Measurements from ENCODE around the gene NCAM1.
"Not testable (repeated sequence)": the region's sequence is repeated elsewhere in the genome, so short reads cannot be mapped to it uniquely, and the experiment has no call there.

NCAM1 gene

GRCh38 chr11:113277907-113278306 is 316.7 kb downstream of the NCAM1 start:
- DNase-seq (ENCODE audit: low spot score), result no peak

DNA sequence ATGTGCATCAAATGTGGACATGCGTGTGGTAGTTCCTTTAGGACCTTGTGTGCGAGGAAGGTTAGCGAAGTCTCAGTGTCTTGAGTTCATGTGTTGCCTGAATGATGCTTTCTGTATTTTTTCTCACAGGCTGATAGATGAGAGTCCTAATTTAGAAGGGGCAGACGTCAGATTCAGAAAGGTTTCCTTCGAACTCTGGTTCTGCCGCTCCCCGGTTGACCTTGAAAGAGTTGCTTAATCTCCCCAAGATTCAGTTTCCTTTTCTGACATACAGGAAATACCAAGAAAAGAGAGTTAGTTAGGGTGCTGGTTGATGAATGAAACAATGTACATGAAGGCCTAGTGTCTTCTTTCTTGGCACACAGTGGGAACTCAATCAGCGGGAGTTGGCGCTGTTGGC is 317.3 kb downstream of the NCAM1 start:
- DNase-seq (ENCODE audit: low spot score), result no peak

DNA sequence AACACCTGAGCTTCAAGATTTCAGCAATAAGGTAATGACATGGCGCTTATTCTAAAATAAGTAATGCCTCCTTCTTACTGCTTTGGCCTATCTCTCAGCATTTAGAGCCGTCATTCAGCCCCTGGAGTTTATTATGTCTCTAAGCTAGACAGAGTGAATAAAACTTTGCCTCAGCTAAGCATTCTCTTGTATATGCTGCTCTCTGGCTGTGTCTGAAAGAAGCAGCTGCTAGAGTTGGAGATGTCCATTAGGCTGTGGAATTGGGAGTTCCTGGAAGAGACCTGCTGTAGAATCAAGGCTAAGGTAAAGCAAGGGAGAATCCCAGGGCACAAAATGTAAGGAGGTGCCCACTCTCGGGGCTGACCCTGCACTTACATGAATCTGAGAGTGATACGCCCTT is 317.7 kb downstream of the NCAM1 start:
- DNase-seq (ENCODE audit: low spot score), result no peak

GRCh38 chr11:113279591-113279990 is 318.4 kb downstream of the NCAM1 start:
- DNase-seq (ENCODE audit: low spot score), result no peak

DNA sequence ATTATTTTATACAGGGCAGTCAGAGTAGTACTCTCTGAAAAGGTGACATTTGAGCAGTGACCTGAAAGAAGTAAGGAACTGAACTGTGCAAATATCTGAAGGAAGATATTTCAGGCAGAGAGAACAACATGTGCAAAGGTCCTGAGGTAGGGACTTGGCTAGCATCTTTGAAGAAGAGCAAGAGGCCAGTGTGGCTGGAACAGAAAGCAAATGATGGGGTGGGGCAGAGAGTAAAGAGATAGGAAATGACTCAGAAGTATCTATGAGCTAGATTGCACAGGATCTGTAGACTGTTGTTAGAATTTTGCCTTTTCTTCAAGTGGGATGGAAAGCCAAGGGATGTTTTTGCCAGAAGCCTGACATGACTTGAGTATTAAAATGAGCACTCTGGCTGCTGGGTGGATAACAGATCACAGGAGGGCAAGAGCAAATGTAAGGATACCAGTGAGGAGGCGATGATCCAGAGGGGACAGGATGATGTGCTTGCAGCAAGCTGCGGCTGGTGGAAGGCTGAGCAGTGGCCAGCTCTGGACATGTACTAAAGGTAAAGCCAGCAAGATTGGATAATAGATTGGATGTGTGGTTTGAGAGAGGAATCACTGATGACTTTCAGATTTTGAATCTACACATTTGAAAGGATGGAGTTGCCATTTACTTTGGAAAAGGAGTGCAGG is 320.0 kb downstream of the NCAM1 start:
- no peak for DNase-seq (ENCODE audit: low spot score)

DNA sequence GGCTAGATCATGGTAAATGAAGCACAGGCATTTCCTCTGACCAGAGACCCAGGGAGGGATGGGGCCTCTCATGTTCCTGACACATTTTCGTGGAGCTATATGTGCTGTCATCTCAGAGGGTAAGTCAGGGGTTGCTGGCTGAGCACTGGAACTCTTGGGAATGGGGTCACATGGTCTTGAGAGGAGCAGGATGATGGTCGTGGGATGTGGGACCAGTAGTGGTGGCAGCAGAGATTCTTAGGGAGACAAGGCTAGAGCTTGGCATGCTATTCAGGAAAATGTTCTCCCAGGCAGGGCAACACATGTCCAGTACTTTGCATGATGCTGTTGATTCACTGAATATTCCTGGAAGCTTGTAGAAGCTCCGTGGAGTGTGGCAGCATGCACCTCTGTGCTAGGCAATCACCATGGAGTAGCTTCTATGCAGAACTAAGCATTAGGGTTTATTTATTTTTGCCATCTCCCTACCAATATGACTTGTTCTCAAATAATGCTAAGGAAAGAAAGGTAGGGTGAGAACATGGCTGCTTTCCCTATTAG is 321.7 kb downstream of the NCAM1 start:
- no peak for DNase-seq (ENCODE audit: low spot score)

- DNase-seq (ENCODE audit: low spot score), result no peak
These were observed 322.7 kb downstream of the NCAM1 start for GRCh38 chr11:113283881-113284280.

DNA sequence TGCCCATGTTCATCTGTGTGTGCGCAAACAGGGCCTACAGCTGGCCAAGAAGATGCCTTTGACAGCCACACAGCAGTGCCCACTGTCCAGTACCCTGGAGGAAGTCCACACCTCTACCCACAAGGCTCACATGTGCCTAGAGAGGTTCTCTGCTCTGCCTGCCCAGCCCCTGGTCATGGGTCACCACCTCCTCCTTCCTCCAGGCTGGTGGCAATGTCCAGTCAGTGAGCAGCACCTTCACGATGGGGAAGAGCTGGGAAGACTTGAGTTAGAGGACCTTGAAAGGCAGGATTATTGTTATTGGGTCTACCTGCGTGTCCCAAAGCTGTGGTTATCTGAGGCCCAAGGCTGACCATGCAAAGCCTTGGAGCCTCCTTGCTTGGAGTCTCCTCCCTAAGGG is 324.8 kb downstream of the NCAM1 start:
- DNase-seq (ENCODE audit: low spot score), result no peak

GRCh38 chr11:113286509-113287497 is 325.6 kb downstream of the NCAM1 start:
- no peak for DNase-seq (ENCODE audit: low spot score)

- DNase-seq (ENCODE audit: low spot score), result no peak
These were observed 326.6 kb downstream of the NCAM1 start for GRCh38 chr11:113287801-113288200.

GRCh38 chr11:113288286-113288863 is 327.2 kb downstream of the NCAM1 start:
- no peak for DNase-seq (ENCODE audit: low spot score)

- DNase-seq (ENCODE audit: low spot score), result peak; percentile 53
These were observed 328.4 kb downstream of the NCAM1 start for GRCh38 chr11:113289431-113290187.

DNA sequence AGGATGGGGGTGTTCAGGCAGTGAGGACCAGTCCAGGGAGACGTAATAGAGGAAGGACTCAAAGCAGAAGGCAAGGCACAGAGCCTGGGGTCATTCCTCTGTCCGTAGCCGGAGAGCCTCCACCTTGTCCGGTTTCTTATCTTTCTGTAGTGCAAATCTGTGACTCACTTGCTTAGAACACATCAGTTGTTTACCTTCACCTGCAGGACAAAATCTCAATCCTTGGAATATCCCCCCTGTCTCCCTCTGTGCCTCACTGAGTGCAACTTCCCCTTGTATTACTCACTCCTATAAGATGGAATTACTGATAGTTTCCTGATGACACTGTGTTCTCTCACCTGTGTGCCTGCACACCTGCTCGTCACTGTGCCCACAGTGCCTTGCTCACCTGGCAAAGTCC is 332.7 kb downstream of the NCAM1 start:
- DNase-seq (ENCODE audit: low spot score), result no peak

DNA sequence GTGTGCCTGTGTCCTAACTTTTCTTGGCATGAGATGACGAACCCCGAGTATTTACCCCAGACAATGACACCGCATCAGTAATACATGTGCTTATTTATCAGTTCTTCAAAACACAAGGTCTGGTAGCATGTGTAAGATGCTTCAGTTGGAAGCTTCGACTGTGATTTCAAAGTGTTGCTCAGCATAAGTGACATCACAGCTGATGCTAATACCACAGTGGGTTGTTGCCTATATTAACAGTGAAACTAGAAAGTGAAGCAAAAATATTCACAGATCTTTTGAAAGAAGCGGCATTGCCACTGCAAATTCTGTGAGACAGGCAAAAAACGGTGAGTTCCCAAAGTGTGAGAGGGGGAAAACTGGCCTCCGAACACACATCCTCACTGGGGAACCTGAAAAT is 334.8 kb downstream of the NCAM1 start:
- DNase-seq (ENCODE audit: low spot score), result no peak

DNA sequence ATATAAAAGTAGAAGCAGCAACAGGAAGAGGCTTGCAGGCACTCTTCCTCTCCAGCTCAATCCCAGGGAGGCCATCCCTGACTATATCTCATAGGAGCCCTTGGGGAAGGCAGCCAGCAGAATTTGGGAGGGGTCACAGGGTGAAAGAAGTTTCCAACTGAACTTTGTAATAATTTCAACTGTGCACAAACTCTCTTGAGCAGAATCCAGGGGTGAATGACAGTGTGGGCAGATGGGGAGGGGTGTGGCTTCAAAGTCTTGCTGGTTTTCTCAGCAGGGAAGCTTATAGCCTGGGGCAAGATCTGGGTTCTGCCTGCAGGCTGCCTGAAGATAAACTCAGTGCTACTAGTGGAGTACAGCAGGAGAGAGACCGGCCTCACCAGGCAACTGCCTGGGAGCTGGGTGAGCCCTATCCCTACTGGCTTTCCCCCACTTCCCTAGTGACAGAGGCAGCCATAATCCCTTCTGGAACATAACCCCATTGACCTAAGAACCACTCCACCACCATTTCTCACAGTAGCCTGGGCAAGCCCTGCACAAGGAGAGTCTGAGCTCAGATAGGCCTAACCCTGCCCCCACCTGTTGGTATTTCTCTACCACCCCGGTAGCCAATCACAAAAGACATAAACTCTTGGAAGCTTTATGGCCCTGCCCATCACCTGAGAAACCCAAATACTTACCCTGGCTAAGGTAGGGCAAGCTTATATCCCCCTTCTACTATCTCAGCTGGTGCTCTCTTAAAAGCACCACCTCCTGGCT is 335.4 kb downstream of the NCAM1 start:
- no peak for DNase-seq (ENCODE audit: low spot score)

GRCh38 chr11:113298496-113298895 is 337.3 kb downstream of the NCAM1 start:
- DNase-seq (ENCODE audit: low spot score), result not testable (repeated sequence)

GRCh38 chr11:113304916-113305315 is 343.7 kb downstream of the NCAM1 start:
- no peak for DNase-seq (ENCODE audit: low spot score)

DNA sequence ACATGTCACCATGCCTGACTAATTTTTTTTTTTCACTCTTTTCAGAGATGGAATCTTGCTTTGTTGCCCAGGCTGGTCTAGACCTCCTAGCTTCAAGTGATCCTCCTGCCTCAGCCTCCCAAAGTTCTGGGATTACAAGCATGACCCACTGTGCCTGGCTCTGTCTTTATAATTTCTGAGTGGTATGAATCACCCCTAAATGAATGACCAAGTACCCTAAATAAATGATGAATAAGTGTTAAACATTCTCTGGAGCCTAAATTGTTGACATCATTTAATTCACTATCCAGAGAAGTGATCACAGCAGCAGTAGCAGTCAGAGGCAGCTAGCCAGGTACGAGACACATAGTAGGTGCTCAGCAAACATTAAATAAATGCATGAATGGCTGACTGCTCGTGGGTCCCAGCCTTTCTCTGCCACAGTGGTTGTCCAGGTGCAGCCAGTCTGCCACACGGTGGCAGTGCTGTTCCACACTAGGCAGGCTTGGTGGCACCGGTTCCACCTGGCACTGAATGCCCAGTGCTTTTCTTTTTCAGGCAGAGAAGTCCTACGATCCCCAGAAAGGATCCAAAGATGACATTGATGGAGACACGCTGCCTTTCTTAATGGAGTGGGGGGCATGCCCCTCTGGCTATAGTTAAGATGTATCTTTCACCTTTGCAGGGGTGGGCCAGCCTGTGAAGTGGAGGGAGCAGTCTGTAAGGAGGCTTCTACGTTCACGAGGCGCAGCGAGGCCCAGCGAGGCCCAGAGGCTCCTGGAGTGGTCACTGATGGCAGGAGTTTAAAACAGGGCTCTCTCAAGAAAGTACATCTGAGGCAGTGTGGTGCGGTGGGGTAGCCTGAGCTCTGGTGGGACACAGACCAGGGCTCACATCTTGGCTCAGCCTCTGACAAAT is 344.5 kb downstream of the NCAM1 start:
- DNase-seq (ENCODE audit: low spot score), result peak; percentile 76

DNA sequence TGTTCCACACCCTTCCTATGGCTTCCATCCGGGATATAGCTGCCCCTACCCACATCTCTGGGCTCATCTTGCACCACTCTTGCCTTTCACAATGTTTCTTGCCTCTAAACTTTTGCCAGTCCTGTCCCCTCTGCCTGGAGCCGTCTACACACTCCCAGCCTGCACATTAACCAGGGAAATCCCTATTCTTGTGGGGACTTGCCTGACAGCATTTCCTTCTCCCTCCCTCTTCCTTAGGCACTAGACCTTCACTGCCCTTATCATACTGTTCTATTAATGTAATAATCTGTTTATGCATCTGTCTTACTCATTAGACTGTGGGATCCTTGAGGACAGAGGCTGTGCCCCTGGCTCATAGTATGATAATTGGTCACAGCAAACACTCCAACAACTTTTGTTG is 347.4 kb downstream of the NCAM1 start:
- DNase-seq (ENCODE audit: low spot score), result no peak

GRCh38 chr11:113311536-113311935 is 350.3 kb downstream of the NCAM1 start:
- no peak for DNase-seq (ENCODE audit: low spot score)

Data from kidney capillary endothelial cell (primary cell).